ENCODE results near the gene GPR35.

DNA sequence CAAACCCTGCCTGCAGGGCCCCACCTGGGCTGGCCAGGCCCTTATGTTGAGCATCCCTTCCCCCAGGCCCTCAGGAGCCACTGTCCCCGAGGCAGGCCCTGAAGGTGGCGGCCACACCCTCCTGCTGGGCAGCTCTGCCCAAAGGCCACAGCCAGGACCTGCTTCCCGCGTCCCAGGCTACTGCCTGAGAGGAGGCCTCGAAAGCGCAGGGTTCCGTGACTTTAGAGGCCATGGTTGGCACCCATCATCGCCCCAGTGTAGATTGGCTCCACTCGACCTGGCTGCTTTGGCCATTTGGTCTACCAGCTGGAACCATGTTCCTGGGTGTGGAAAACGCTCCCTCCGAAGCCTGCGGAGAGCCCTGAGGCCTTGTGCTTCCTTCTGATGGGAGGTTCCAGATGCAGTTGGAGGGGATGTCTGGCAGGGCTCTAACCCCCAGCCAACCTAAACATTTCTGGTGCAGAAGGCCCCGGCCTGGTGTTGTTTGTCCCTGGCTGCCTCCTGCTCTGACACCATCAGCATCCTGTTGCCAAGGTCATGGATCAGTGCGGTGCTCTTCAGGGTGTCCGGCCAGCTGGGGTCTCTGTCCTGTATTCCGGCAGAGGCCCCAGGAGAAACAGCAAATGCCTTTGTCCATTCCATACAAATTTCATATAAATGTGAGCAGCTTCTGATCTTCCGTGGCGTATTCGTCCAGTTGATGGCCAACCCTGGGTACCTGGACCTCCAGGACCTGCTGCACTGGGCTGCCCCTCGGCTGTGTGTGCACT is 24.0 kb upstream of the GPR35 start:
- TF ChIP-seq, protein P1, sequence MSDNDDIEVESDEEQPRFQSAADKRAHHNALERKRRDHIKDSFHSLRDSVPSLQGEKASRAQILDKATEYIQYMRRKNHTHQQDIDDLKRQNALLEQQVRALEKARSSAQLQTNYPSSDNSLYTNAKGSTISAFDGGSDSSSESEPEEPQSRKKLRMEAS (IDR thresholded peaks at IDR 0.05; ENCODE audit: insufficient read depth, insufficient read length) = no peak
- TF ChIP-seq EZH2 (IDR thresholded peaks at IDR 0.05; ENCODE audit: borderline replicate concordance, low read depth, low read length, severe bottlenecking) (no peak), POLR2A (IDR thresholded peaks at IDR 0.05; ENCODE audit: low read depth, low read length) (no peak), POLR2AphosphoS5 (IDR thresholded peaks at IDR 0.05; ENCODE audit: insufficient read depth, low read depth, low read length) (no peak), MYC (IDR thresholded peaks at IDR 0.05; ENCODE audit: low read depth, low read length) (no peak)
- TF ChIP-seq, protein P2, sequence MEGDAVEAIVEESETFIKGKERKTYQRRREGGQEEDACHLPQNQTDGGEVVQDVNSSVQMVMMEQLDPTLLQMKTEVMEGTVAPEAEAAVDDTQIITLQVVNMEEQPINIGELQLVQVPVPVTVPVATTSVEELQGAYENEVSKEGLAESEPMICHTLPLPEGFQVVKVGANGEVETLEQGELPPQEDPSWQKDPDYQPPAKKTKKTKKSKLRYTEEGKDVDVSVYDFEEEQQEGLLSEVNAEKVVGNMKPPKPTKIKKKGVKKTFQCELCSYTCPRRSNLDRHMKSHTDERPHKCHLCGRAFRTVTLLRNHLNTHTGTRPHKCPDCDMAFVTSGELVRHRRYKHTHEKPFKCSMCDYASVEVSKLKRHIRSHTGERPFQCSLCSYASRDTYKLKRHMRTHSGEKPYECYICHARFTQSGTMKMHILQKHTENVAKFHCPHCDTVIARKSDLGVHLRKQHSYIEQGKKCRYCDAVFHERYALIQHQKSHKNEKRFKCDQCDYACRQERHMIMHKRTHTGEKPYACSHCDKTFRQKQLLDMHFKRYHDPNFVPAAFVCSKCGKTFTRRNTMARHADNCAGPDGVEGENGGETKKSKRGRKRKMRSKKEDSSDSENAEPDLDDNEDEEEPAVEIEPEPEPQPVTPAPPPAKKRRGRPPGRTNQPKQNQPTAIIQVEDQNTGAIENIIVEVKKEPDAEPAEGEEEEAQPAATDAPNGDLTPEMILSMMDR (IDR thresholded peaks at IDR 0.05; ENCODE audit: extremely low read depth in 1 of 2, insufficient read depth in 1 of 2, low read depth in 1 of 2, low read length in 2 of 2) = no peak

Measured in endothelial cell of umbilical vein (primary cell).